ENCODE results near the gene ADAMTSL3.

The ADAMTSL3 gene

DNA sequence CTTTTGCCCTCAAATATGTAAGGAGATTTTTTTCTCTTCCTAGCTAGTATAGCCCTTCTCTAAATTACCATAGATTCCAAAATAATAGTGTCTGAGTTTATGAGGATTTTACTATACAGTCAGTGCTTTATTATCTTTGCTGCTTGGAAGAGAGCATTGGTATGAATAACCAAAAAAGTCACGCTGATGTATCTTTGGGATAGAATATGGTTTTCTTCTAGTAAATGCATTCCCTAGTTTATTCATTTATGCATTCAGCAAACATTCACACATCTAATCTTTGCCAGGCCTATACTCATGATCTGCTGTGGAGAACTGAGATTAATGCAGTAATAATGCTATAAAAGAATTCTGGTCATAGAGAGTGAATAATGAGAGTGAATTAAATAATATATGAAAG lies 356.3 kb downstream of the ADAMTSL3 start:
- no peaks in the 10 kb centered on the region for H3K36me3 ChIP-seq (ENCODE audit: control insufficient read depth, insufficient read depth, low read length)
- H3K4me3 ChIP-seq (ENCODE audit: low read depth, low read length): no peak overlapping the region
- no peaks in the 10 kb centered on the region for H3K9me3 ChIP-seq (ENCODE audit: control insufficient read depth, low read length)
- no peak overlapping the region for H3K4me2 ChIP-seq (ENCODE audit: low read length)
- H3K79me2 ChIP-seq: no peaks in the 10 kb centered on the region
- H2AFZ ChIP-seq: no peak overlapping the region
- TF ChIP-seq, protein P1, sequence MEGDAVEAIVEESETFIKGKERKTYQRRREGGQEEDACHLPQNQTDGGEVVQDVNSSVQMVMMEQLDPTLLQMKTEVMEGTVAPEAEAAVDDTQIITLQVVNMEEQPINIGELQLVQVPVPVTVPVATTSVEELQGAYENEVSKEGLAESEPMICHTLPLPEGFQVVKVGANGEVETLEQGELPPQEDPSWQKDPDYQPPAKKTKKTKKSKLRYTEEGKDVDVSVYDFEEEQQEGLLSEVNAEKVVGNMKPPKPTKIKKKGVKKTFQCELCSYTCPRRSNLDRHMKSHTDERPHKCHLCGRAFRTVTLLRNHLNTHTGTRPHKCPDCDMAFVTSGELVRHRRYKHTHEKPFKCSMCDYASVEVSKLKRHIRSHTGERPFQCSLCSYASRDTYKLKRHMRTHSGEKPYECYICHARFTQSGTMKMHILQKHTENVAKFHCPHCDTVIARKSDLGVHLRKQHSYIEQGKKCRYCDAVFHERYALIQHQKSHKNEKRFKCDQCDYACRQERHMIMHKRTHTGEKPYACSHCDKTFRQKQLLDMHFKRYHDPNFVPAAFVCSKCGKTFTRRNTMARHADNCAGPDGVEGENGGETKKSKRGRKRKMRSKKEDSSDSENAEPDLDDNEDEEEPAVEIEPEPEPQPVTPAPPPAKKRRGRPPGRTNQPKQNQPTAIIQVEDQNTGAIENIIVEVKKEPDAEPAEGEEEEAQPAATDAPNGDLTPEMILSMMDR (IDR thresholded peaks at IDR 0.05): no peak
- H3K4me1 ChIP-seq: no peaks in the 10 kb centered on the region
- no peak overlapping the region for H3K9ac ChIP-seq
- no peak overlapping the region for H3K27ac ChIP-seq
- H3K27me3 ChIP-seq (ENCODE audit: control insufficient read depth, insufficient read depth, low read length): no peaks in the 10 kb centered on the region

GRCh38 chr15:84016371-84016770 lies 362.4 kb downstream of the ADAMTSL3 start:
- H3K79me2 ChIP-seq: no peaks in the 10 kb centered on the region
- TF ChIP-seq, protein P1 (IDR thresholded peaks at IDR 0.05): no peak
- H3K9me3 ChIP-seq (ENCODE audit: control insufficient read depth, low read length): no peaks in the 10 kb centered on the region
- H2AFZ ChIP-seq: no peak overlapping the region
- no peak overlapping the region for H3K4me3 ChIP-seq (ENCODE audit: low read depth, low read length)
- no peaks in the 10 kb centered on the region for H3K4me1 ChIP-seq
- H3K9ac ChIP-seq: no peak overlapping the region
- H3K36me3 ChIP-seq (ENCODE audit: control insufficient read depth, insufficient read depth, low read length): no peaks in the 10 kb centered on the region
- no peaks in the 10 kb centered on the region for H3K27me3 ChIP-seq (ENCODE audit: control insufficient read depth, insufficient read depth, low read length)
- no peak overlapping the region for H3K4me2 ChIP-seq (ENCODE audit: low read length)
- H3K27ac ChIP-seq: no peak overlapping the region

- TF ChIP-seq, protein P1 (IDR thresholded peaks at IDR 0.05): no peak
- Histone ChIP-seq H3K36me3 (ENCODE audit: control insufficient read depth, insufficient read depth, low read length) (no peaks in the 10 kb centered on the region), H3K9me3 (ENCODE audit: control insufficient read depth, low read length) (no peaks in the 10 kb centered on the region), H3K27me3 (ENCODE audit: control insufficient read depth, insufficient read depth, low read length) (no peaks in the 10 kb centered on the region), H2AFZ (no peak overlapping the region), H3K9ac (no peak overlapping the region), H3K4me1 (no peaks in the 10 kb centered on the region), H3K4me2 (ENCODE audit: low read length) (no peak overlapping the region), H3K27ac (no peak overlapping the region), H3K79me2 (no peaks in the 10 kb centered on the region), H3K4me3 (ENCODE audit: low read depth, low read length) (no peak overlapping the region)
These were observed 368.6 kb downstream of the ADAMTSL3 start for GRCh38 chr15:84022516-84022915.

GRCh38 chr15:84023636-84024035 lies 369.7 kb downstream of the ADAMTSL3 start:
- H3K4me1 ChIP-seq: no peaks in the 10 kb centered on the region
- H3K27ac ChIP-seq: no peak overlapping the region
- no peak overlapping the region for H3K4me3 ChIP-seq (ENCODE audit: low read depth, low read length)
- TF ChIP-seq, protein P1 (IDR thresholded peaks at IDR 0.05): peak; percentile 10
- no peak overlapping the region for H3K4me2 ChIP-seq (ENCODE audit: low read length)
- H3K27me3 ChIP-seq (ENCODE audit: control insufficient read depth, insufficient read depth, low read length): no peaks in the 10 kb centered on the region
- no peaks in the 10 kb centered on the region for H3K79me2 ChIP-seq
- no peaks in the 10 kb centered on the region for H3K36me3 ChIP-seq (ENCODE audit: control insufficient read depth, insufficient read depth, low read length)
- no peak overlapping the region for H2AFZ ChIP-seq
- no peak overlapping the region for H3K9ac ChIP-seq
- H3K9me3 ChIP-seq (ENCODE audit: control insufficient read depth, low read length): no peaks in the 10 kb centered on the region

DNA sequence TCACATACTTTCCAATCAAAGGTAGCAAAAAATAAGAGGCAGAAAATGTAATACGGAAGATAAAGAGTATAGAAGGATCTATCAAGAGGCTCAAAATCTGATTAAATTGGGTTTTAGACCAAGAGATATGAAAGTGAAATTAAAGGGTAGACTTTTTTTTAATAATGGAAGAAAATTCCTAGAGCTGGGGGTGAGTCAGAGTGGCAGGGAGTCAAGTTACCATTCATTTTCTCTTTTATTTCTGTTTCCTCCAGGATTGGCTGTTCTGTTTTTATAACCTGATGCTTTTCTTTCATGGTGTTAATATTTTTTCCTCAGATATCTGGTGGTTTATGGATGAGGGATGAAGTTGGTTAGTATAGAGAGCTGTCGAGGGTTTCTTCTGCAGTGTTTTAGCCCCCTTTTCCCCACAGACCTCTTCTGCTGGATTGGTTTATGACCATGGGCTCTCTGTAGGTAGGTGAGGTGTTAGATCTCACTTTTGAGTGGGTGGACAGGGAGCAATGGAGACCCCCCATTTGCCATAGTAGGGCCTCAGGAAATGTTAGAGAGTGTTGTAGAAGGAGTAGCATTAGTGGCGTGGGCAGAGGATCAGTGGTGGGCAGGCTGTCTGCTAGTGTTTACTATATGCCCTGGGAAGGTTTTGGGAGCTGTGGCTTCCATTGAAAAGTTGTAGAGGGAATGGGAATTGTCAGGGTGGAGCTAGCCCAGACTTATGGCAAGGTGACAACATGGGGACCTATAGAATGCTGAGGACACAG lies 380.1 kb downstream of the ADAMTSL3 start:
- no peaks in the 10 kb centered on the region for H3K9me3 ChIP-seq (ENCODE audit: control insufficient read depth, low read length)
- H3K27me3 ChIP-seq (ENCODE audit: control insufficient read depth, insufficient read depth, low read length): no peaks in the 10 kb centered on the region
- TF ChIP-seq, protein P1 (IDR thresholded peaks at IDR 0.05): no peak
- no peaks in the 10 kb centered on the region for H3K36me3 ChIP-seq (ENCODE audit: control insufficient read depth, insufficient read depth, low read length)
- no peaks in the 10 kb centered on the region for H3K79me2 ChIP-seq
- no peak overlapping the region for H2AFZ ChIP-seq
- H3K27ac ChIP-seq: no peak overlapping the region
- H3K4me2 ChIP-seq (ENCODE audit: low read length): no peak overlapping the region
- H3K4me1 ChIP-seq: no peaks in the 10 kb centered on the region
- H3K9ac ChIP-seq: no peak overlapping the region
- H3K4me3 ChIP-seq (ENCODE audit: low read depth, low read length): no peak overlapping the region
